ENCODE measurements around the gene SCG3. TPM values are rescaled to one million over a fixed set of nuclear protein-coding genes. Genes with fewer than 3 reads are reported as not detected.
A peak's percentile ranks its signal among the peaks of the same experiment; 100 is the strongest.

The SCG3 gene
- total RNA-seq, 1 experiment from 2014 or later = not detected

DNA sequence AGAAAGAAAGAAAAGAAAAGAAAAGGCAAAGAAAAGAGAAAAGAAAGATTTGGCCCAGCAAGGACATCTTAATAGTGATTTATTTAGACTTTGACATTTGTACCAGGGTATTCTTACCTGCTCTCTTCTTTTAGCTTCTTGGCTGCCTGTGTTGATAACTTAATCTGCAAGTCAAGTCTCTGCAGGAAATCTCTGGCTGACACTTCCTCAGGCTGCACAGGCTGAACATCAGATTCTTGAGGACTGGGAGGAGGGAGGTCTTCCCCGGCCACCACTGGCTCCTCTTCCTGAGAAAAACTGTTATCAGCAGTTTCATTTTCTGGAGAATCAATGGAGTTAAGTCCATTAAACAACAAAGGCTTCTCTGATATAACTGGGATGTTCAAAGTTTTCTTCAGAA is 43.4 kb downstream of the SCG3 start:
- no peak overlapping the region for H3K27ac ChIP-seq
- no peak overlapping the region for H3K4me3 ChIP-seq
- no peaks in the 10 kb centered on the region for H3K9me3 ChIP-seq (ENCODE audit: insufficient read depth, low read depth)
- peaks cover 15% of the 10 kb centered on the region; the same call in 1 of the 2 replicates for H3K4me1 ChIP-seq (replicated peaks; ENCODE audit: insufficient read depth)
- no peaks in the 10 kb centered on the region for H3K27me3 ChIP-seq (ENCODE audit: insufficient read depth, low read depth)
- no peaks in the 10 kb centered on the region for H4K20me1 ChIP-seq (ENCODE audit: insufficient read depth)
- no peaks in the 10 kb centered on the region for H3K36me3 ChIP-seq (ENCODE audit: low read depth)
- no TSS peak for BruUV-seq (replicated peaks)
- TF ChIP-seq, protein P1, sequence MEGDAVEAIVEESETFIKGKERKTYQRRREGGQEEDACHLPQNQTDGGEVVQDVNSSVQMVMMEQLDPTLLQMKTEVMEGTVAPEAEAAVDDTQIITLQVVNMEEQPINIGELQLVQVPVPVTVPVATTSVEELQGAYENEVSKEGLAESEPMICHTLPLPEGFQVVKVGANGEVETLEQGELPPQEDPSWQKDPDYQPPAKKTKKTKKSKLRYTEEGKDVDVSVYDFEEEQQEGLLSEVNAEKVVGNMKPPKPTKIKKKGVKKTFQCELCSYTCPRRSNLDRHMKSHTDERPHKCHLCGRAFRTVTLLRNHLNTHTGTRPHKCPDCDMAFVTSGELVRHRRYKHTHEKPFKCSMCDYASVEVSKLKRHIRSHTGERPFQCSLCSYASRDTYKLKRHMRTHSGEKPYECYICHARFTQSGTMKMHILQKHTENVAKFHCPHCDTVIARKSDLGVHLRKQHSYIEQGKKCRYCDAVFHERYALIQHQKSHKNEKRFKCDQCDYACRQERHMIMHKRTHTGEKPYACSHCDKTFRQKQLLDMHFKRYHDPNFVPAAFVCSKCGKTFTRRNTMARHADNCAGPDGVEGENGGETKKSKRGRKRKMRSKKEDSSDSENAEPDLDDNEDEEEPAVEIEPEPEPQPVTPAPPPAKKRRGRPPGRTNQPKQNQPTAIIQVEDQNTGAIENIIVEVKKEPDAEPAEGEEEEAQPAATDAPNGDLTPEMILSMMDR (conservative IDR thresholded peaks at IDR 0.05) = no peak
- no peak for TF ChIP-seq EZH2 (IDR thresholded peaks at IDR 0.05; ENCODE audit: low read depth)
- no peaks in the 10 kb centered on the region for H3K9me2 ChIP-seq (ENCODE audit: insufficient read depth)
- no peak overlapping the region for H2AFZ ChIP-seq
- intact Hi-C loops (cut with micrococcal nuclease; ENCODE audit: unreplicated experiment) = no loop called here
- CTCF ChIA-PET = no interaction called here
- no peaks in the 10 kb centered on the region for H3K79me2 ChIP-seq (ENCODE audit: low read depth)
- H3F3A ChIP-seq (ENCODE audit: insufficient read depth, low read depth) = peaks cover 8% of the 10 kb centered on the region; the same call in 1 of the 2 replicates
- POLR2A ChIA-PET (ENCODE audit: unreplicated experiment) = no interaction called here
- no peak for DNase-seq
- H3K4me2 ChIP-seq = no peak overlapping the region

DNA sequence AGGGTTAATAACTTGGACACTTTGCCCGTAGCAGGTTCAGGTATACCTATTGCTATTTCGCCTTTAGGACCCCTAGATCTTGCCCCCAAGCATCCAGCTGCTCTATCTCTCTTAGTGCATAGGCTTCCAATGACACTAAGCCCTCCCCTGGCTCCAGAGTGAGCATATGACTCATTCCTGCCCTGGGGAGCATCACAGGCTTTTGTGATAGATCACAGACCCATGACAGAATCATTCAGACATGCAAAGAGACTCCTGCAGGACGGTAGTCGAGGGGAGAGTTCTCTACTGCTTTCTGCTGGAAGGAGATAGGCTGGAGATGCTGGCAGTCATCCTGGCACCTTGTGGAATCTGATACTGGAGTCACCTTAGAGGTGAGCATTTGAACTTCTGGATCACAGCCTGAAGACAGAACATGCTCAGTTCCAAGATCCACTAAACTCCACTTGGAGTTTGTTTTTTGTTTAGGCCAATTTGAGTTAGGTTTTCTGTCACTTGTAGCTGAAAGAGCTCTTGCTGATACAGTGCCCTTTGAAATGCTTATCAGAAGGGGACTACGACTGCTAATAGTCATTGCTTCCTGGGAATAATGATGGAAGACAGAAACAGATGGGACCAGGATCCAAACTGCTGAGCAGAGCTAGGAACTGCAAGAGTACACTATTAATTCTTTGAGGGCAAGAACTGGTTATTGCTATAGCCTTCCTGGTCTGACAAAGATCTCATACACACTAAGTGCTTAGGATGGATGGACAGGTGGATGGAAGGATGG is 45.2 kb downstream of the SCG3 start:
- Histone ChIP-seq H3K4me2 (no peak overlapping the region), H3K4me3 (no peak overlapping the region), H3K4me1 (replicated peaks; ENCODE audit: insufficient read depth) (peaks cover 15% of the 10 kb centered on the region; the same call in 1 of the 2 replicates), H3K9me3 (ENCODE audit: insufficient read depth, low read depth) (no peaks in the 10 kb centered on the region), H3K79me2 (ENCODE audit: low read depth) (no peaks in the 10 kb centered on the region), H3K36me3 (ENCODE audit: low read depth) (no peaks in the 10 kb centered on the region), H4K20me1 (ENCODE audit: insufficient read depth) (no peaks in the 10 kb centered on the region), H3K27me3 (ENCODE audit: insufficient read depth, low read depth) (no peaks in the 10 kb centered on the region), H2AFZ (no peak overlapping the region), H3F3A (ENCODE audit: insufficient read depth, low read depth) (peaks cover 8% of the 10 kb centered on the region; the same call in 1 of the 2 replicates), H3K9me2 (ENCODE audit: insufficient read depth) (no peaks in the 10 kb centered on the region), H3K27ac (no peak overlapping the region)
- no peak for TF ChIP-seq EZH2 (IDR thresholded peaks at IDR 0.05; ENCODE audit: low read depth)
- TF ChIP-seq, protein P1 (conservative IDR thresholded peaks at IDR 0.05) = no peak
- no TSS peak for BruUV-seq (replicated peaks)
- intact Hi-C loops (cut with micrococcal nuclease; ENCODE audit: unreplicated experiment) = no loop called here
- DNase-seq = peak; percentile 75 to 85
- POLR2A ChIA-PET (ENCODE audit: unreplicated experiment) = no interaction called here
- CTCF ChIA-PET = interaction anchor here (0.6 kb wide), 1 partner anchor 33 kb away, joined by 3 read pairs; no protein-coding TSS in a partner anchor

DNA sequence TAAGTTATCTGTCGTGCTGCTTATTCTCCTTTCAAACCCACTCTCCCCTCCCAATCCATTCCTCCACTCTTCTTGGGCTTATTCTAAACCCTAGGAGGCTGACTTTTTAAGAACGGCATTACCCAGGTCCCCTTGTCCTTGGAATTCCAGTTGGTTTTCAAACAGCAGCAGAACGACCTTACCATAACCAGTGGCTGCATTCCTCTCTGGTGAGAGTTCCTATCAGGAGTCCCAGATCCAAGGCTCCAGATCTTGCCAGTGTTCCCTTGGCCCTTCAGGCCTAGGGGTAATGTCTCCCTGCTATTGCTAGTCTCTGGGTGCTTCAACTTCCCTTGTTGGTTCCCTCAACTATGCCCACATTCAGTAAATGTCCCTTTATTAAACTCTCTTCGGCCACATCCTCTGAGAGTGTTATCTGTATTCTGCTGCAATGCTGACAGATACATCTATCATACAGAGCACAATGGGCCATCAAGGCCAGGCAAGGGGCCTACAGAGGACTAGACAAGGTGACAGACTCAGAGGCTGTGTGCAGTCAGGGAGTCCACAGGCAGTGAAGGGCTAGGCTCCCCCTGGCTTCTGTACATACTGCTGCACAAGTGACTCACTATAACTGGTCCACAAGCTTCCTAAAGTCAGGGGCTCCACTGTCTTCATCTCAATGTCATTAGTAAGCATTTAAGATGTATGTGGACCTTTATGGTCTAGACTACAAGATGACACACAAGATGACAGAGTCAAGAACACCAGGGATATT is 46.0 kb downstream of the SCG3 start:
- no peaks in the 10 kb centered on the region for H3K79me2 ChIP-seq (ENCODE audit: low read depth)
- peaks cover 15% of the 10 kb centered on the region; the same call in 1 of the 2 replicates for H3K4me1 ChIP-seq (replicated peaks; ENCODE audit: insufficient read depth)
- DNase-seq = no peak
- H2AFZ ChIP-seq = no peak overlapping the region
- no peak overlapping the region for H3K4me2 ChIP-seq
- intact Hi-C loops (cut with micrococcal nuclease; ENCODE audit: unreplicated experiment) = no loop called here
- BruUV-seq (replicated peaks) = no TSS peak
- no peaks in the 10 kb centered on the region for H3K9me2 ChIP-seq (ENCODE audit: insufficient read depth)
- no peak overlapping the region for H3K27ac ChIP-seq
- H3K36me3 ChIP-seq (ENCODE audit: low read depth) = no peaks in the 10 kb centered on the region
- CTCF ChIA-PET = interaction anchor here (0.6 kb wide), 1 partner anchor 34 kb away, joined by 3 read pairs; no protein-coding TSS in a partner anchor
- no peaks in the 10 kb centered on the region for H3K27me3 ChIP-seq (ENCODE audit: insufficient read depth, low read depth)
- no peak overlapping the region for H3K4me3 ChIP-seq
- H3F3A ChIP-seq (ENCODE audit: insufficient read depth, low read depth) = peaks cover 8% of the 10 kb centered on the region; the same call in 1 of the 2 replicates
- H3K9me3 ChIP-seq (ENCODE audit: insufficient read depth, low read depth) = no peaks in the 10 kb centered on the region
- TF ChIP-seq EZH2 (IDR thresholded peaks at IDR 0.05; ENCODE audit: low read depth) = no peak
- no peaks in the 10 kb centered on the region for H4K20me1 ChIP-seq (ENCODE audit: insufficient read depth)
- POLR2A ChIA-PET (ENCODE audit: unreplicated experiment) = no interaction called here

All from PC-9 (cell line).